ENCODE results near the gene HOXB9.

Gene HOXB9

GRCh38 chr17:48582750-48583069 lies 43.4 kb downstream of the HOXB9 start:
- DNase-seq: no peak

- DNase-seq: no peak
These were observed 46.2 kb downstream of the HOXB9 start for GRCh38 chr17:48579760-48580554.

- DNase-seq: no peak
These were observed 46.7 kb downstream of the HOXB9 start for GRCh38 chr17:48579471-48579759.

GRCh38 chr17:48578616-48579470 lies 47.3 kb downstream of the HOXB9 start:
- no peak for DNase-seq

DNA sequence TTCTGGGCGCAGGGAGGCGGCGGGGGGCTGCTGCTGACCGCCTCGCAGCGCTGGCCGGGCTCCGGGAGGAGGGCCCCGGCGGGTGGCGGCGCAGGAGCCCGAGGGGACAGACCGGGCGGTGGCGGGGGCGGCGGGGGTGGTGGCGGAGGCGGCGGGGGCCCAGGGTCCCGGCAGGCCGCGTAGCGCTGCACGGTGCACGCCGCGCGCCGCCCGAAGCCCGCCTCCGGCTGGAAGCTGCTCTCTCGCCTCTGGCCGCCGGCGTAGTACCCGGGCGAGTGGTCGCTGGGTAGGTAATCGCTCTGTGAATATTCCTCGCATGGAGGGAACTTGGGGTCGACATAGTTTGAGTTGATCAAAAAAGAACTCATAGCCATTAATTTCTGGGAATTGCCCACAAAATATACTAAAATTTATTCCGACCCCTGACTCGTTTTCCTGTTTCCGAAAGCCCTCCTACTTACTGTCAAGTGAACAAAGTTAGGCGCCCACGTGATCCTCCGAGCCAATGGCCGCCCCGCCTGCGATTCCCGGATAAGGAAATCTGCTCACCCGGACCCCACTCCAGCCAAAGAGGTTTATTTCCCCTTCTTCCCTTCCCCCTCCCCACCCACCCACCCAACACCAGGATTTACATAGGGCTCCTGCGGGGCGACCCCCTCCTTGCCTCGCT lies 48.1 kb downstream of the HOXB9 start, which contains the start of gene HOXB4:
Gene HOXB4 (minus strand): TSS at position 405 of the 670 bp plus-strand sequence. CDS start 31 bp downstream, at position 374.
- peak; percentile 75 for DNase-seq

- DNase-seq: peak; percentile 34
These were observed 48.7 kb downstream of the HOXB9 start for GRCh38 chr17:48577330-48577945.

GRCh38 chr17:48576479-48577309 lies 49.5 kb downstream of the HOXB9 start:
- no peak for DNase-seq

- no peak for DNase-seq
These were observed 50.3 kb downstream of the HOXB9 start for GRCh38 chr17:48575673-48576478.

DNA sequence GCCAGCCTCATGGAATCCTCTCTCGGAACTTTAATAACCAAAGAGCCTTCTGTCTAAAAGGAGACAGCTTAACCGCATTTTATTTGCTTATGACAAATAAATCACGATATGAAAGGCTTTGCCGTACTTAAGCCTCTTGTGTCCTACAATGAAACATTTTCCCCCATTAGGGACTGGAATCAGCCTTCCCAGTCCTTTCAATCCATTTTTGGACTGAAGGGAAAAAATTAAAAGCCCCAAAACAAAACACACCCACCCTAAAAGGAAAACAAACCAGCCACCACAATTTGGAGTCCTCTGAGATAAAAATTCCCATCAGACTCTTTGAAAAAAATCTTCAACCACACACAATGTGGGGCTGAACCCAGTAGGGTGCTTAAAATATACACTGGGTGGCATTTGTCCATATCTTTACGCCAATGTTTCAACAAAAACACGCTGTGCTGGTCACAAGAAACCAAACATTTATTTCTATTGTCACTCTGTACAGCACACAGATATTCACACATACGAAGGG lies 51.0 kb downstream of the HOXB9 start:
- DNase-seq: no peak

DNA sequence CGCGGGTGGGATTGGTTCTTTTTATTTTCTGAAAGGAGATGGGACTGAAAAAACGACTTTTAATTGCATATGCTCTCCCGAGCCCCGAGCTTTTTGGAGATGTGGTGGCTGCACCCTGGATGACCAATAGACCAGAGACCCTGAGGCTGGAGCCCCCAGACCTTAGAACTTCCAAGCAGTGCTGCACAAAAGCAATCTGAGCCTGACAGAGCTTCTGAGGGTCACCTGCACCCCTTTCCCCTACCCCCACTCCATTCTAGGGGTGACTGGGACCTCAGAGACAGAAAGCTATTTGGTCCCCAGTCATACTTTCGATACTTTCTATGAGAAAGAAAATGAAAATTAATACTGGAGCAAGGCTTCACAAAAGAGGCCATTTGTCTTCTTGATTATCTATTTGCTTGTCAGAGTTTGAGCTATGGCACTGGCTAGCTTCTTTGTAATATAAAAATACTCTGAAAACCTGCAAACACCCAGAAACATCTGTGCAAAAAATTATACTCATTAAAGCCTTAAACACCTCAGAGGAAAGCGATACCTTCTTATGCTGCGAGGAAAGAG lies 51.6 kb downstream of the HOXB9 start:
- no peak for DNase-seq

DNA sequence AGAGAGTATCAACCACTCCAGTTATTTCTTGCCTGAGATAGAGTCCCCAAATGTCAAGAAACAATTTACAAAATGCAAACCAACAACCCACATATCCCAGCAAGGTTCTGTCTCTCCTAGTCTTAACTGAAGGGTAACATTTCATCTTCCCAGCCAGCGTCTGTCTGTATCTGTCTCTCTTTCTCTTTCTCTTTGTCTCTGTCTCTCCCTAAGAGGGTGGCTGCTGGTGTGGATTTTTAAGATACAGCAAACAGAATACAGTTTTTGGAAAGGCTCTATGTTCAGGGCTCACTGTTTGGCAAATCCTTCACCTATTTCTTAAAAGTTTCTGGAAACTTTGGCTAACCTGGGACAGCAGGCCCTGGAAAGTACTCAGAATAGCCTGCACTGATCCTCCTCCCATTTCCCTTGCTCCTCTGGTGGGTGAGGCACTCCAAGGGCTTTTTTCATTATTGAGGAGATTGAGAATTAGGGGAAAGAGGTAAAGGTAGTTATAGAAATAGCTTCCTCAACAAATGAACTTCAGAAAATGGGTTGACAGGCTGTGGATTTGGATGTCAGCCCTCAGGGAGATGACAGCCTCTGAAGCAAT lies 54.2 kb downstream of the HOXB9 start:
- DNase-seq: no peak

Data from CD4-positive, alpha-beta T cell treated with Interleukin-6 for 4 hours (primary cell).